Central memory CD4-positive, alpha-beta T cell (primary cell): ENCODE measurements around the gene SPDYE1.

Experiments
- DNase-seq: peaks from one replicate; pipeline ENCODE4 v3.0.0; 2022

The SPDYE1 gene

DNA sequence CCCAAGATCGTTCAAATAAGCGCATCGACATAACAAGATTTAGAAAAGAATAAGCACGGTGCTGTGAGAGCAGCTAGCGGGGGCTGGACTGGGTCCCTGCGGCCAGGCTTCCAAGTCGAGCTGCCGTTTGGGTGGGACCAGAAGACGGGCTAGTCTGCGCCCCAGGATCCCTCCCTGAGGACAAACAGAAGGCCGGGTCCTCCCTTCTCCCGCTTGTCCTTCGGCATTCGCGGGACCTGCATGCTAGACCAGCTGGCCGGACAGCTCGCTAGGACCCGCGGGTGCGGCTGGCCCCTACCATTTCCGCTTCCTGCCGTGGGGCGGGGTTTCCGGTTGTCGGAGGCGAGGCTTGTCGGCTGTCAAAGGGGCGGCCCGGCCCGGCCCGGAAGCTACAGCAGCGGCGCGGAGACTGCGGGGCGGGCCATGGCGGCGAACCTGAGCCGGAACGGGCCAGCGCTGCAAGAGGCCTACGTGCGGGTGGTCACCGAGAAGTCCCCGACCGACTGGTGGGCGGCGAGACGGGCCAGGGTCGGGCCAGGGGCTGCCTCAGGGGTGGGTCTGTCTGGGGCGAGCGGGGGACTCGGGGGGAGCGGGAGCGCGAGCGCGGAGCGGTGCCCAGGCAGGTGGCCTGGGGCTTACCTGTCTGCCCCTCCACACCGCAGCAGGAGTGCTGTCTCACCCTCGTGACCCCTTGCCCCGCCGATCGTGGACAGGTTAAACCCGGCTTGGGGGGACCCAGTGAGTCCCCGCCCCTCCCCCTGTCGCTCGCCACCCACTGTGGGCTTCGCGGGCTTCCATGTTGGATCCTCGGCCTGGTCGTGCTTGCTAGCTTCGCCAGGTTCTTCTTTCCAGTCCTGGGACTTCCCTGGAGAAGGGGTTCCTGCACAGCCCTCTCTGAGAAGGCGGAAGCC lies 46.9 kb downstream of the SPDYE1 start, which contains the start of gene DBNL:
DBNL (plus strand) TSS at position 388 of the 911 bp plus-strand sequence; CDS start at position 424, 36 bp downstream.
- DNase-seq = peak; percentile 82

DNA sequence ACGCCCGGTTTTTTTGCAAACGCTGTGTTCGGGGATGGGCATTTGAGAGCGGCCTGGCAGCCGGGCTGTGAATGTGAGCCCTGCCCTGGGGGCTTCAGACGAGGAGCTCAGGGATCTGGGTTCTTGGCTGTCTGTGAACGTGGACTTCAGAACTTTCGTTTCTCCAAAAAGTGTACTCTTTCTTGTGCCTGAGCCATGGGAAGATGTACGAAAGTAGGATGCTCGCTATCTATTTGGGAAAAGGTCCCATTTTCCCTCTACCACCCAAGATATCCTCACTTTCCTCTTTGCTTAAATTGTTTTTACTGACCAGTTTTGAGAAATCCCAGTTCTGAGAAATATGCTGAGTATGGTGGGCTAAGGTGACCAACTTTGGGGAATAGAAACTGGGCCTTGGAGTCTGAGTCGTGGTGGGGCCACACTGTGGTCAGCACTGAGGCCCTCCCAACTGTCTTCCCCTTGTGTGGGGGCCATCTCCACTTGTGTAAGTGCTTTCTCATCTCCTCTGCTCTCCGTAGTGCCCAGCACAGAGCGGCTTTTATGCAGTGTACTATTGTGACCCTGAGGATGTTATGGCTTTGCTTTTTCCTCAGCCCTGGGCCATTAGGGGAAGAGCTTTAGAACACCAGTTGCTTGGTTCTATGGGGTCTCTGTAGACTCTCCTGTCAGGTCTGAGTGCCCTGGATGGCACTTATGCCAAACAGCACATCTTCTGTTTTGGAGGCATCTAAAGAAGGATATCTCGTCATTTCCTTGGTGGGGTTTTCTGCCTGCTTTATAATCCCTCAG lies 47.7 kb downstream of the SPDYE1 start:
- peak; percentile 18 for DNase-seq

- DNase-seq = peak; percentile 53
Measured at GRCh38 chr7:44046321-44047061, 48.8 kb downstream of the SPDYE1 start.

GRCh38 chr7:44048031-44048795 lies 50.5 kb downstream of the SPDYE1 start:
- DNase-seq = no peak

GRCh38 chr7:44050121-44050914 lies 52.6 kb downstream of the SPDYE1 start:
- DNase-seq = no peak

DNA sequence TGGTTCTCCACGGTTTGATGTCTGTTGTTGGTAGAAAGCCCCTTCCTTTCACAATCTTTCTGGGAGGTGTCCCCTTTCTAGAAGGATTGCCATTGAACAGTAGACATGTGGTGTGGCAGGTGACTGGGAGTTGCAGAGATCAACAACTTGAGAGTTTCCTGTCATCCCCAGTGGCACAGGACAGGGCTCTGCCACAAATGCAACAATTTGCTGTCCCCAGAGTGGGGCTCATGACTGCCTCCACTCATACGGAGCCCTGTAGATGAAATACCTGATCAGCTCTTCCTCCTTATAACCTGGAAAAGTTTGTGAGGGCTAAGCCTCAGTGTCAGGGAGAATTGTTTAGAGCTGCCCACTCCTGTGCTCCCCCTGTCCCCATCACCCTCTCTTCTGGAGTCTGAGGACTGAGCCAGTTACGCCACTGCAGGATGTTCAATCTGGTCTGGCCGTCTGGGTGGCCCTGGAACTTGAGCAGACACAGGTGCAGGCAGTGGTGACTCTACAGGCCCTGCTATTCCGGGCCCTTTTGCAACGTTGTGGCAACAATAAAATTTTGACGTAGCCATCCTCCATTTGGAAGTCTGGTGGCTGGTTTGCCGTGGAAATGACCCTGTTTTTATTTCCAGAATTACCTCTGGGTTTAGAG lies 53.3 kb downstream of the SPDYE1 start:
- DNase-seq = no peak

GRCh38 chr7:44051611-44052220 lies 54.0 kb downstream of the SPDYE1 start:
- DNase-seq = no peak

- no peak for DNase-seq
Measured at GRCh38 chr7:44052771-44053365, 55.2 kb downstream of the SPDYE1 start.

- DNase-seq = no peak
Measured at GRCh38 chr7:44056681-44057080, 59.0 kb downstream of the SPDYE1 start.

GRCh38 chr7:44057181-44057848 lies 59.6 kb downstream of the SPDYE1 start:
- no peak for DNase-seq

GRCh38 chr7:44057849-44058758 lies 60.4 kb downstream of the SPDYE1 start:
- DNase-seq = no peak

DNA sequence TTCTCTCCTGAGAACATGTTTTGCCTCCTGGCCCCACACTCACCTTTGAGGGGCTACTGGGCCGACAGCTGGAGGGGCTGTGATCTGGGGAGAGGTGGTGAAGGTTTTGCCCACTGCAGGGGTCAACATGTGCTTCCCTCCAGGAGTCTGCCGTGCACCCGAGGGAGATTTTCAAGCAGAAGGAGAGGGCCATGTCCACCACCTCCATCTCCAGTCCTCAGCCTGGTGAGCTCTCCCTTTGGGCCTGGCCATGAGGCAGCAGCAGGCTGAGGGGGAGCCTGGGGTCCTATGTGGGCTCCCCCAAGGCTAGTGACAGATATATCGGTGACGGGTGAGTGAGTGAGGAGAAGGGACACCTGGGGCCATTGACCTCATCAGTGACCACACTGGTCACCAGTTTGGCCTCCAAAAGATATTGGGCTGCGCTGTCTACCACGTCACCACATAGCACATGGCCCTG lies 61.1 kb downstream of the SPDYE1 start:
- DNase-seq = no peak

DNA sequence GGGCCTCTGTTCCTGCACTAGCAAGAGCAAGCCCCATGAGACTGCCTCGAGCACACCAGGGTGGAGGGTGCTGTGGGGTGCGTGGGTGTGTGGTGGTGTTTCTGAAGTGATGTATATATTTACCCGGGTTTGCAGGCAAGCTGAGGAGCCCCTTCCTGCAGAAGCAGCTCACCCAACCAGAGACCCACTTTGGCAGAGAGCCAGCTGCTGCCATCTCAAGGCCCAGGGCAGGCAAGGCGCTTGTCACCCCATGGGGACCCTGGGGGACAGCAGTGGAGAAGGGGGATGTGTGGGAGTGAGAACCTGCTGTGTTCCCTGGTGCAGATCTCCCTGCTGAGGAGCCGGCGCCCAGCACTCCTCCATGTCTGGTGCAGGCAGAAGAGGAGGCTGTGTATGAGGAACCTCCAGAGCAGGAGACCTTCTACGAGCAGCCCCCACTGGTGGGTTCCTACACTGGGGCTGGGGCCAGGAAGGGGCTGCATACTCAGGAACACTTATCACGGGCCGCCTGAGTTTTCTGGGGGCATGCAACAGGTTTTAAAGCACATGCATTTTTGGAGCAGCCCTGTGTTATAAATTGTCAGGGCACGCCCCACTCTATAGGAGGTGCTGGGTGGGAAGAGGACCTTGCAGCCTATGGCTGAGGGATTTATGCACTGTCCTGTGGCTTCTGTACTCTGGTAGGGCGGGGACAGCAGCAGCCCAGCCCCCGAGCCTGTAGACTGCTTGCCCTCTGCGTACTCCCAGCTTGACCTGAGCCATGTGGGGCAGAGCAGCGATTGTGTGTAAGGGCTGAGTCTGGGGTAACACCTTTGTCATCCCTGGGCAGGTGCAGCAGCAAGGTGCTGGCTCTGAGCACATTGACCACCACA lies 61.8 kb downstream of the SPDYE1 start:
- no peak for DNase-seq
